IPS-18c (cell line): ENCODE data around the gene P3H2.

Source experiments
- H3K4me3 ChIP-seq: 2 replicates; pipeline ENCODE4 v1.7.0; 2013; ENCODE audit warnings: low read depth, mild to moderate bottlenecking, low read length, moderate library complexity; ENCODE audit not compliant: insufficient read depth
- H3K9me3 ChIP-seq: one replicate; pipeline ENCODE4 v1.6.1; 2013; ENCODE audit warnings: mild to moderate bottlenecking, low read length, moderate library complexity; ENCODE audit not compliant: control insufficient read depth, insufficient read depth

Gene P3H2

DNA sequence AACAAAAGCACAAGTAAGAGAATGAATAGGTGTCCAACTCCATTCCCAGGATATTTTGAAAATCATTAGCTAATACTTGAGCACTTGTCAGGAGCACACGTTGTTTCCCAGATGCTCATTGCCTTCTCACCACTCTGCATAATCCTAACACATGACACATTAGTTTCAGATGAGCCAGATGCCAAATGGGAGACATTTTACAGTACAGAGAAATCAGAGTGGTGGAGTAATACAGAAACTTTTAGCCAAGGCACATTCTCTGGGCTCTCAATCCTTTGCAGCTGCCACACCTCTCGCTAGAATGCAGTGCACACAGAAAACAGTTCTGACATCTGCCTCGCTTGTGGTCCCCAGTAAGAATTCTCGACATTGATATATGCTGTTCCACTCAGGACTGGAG is 76.6 kb downstream of the P3H2 start:
- Histone ChIP-seq H3K9me3 (no peaks in the 10 kb centered on the region), H3K4me3 (no peak overlapping the region)

DNA sequence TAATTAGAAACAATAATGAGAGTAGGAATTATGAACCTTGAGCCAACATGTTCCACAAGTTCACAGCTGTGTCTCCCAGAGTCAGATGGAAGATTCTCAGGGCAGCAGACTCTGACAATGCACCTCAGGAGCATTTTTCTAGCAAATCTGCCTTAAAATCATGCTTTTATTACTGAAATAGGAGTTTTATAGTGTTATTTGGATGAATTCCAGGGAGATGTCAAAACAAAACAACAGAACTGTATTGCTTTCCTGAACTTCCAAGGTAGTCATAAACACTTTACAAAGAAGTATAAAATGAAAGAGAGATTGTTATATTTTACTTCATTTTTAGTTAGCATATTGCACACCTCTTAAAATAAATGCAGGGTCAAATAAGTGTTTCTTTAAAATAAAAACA is 77.0 kb downstream of the P3H2 start:
- no peaks in the 10 kb centered on the region for H3K9me3 ChIP-seq
- no peak overlapping the region for H3K4me3 ChIP-seq

DNA sequence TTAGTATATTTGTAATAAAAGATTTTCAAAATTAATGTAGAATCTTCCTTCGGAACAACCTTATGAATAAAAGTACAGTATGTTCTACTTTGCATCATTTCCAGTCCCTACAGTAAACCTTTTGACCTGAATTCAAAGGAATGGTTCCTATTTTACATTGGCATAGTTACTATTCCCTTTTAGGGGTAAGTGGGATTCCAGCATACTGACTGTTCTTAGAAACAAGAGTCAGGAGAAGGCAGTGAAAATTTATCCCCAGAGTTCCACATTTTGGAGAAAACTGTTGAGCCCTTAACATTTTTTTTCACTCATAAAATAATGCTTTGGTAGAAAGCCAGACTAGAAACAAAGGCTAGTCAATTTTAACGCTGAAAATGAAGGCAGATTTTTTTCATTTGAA is 78.1 kb downstream of the P3H2 start:
- no peaks in the 10 kb centered on the region for H3K9me3 ChIP-seq
- H3K4me3 ChIP-seq = no peak overlapping the region

DNA sequence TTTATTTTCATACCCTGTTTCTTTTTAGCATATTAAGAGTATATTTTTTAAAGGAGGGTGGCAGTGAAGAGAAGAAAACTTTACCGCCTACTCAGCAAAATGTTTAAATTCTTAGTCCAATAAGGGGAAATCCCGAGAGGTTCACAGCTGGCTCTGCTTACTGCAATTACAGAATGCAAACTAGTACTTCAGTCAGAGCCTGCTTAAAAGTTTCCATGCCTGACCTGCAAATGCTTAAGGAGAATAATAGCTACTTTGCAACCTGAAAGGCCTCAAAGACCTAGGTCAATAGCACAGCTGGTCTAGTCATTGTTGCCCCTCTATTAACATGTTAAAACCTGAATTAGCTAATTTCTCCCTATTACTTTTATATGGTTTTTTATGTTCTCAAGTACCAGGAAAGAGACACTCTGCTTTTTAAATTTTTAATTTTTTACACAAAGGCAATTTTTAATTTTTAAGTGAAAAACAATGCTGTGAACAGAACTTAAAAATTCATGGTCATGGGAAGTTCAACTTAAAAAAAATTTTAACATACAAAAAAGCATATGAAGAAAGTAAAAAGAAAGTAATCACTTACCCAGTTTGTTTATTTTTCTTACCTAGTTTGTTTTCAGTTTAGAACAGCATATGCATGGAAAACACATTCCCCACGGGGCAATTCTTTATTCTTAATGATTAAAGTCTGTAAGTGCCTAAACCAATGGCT is 79.2 kb downstream of the P3H2 start:
- H3K4me3 ChIP-seq = no peak overlapping the region

DNA sequence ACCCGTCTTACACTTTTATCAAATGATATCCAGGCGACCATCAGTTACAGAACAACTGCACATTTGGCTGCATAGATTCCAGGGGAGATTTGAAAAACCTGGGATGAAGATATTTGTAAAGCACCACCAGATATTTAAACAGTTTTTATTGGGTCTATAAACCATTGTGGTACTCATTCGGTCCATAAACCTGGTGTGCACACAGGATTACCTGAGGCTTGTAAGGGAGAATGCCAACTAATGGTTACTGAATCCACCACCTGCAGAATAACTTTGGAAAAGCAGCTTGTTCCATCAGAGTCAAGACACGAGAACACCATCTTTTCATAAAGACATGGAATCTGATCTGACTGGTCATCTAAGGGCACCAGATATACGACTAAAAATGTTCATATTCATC is 80.6 kb downstream of the P3H2 start:
- Histone ChIP-seq H3K9me3 (no peaks in the 10 kb centered on the region), H3K4me3 (no peak overlapping the region)

More for the DNA sequence above, 79.2 kb downstream of the P3H2 start:
- no peaks in the 10 kb centered on the region for H3K9me3 ChIP-seq

DNA sequence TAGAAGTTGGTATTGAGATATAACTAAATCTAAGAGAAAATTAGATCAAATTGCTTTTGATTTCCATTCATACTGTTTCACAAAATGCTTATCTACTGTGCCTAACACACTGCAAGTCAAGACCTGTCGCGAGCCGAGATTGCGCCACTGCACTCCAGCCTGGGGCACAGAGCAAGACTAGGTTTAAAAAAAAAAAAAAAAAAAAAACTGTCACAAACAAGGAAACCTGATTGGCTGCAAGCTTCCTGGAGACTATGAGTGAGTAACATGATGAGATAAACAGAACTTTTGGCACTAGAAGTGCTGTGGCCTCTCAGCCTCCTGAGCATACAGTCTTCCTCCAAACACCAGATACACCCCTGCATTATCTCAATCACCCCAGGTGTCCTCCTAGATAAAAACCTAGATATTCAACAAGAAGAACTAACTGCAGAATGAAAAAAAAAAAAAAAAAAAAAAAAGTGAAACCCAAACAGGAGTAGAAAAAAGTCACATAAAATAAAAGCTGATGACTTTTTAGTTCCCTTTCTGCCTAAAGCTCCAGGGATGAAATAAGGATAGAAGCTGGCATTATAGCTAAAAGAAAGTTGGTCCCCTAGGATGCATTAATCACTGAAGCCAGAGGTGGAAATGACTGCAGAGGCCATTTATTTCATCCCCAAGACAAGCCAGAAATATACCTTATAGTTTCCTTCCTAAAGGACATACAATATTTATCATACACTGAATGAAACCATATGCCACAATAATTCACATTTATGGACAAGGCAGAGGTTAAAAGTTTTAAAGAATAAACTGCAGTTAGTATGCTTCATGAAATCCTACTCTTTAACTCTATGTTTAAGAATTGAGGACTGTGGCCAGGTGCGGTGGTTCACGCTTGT is 82.4 kb downstream of the P3H2 start:
- Histone ChIP-seq H3K4me3 (no peak overlapping the region), H3K9me3 (no peaks in the 10 kb centered on the region)

DNA sequence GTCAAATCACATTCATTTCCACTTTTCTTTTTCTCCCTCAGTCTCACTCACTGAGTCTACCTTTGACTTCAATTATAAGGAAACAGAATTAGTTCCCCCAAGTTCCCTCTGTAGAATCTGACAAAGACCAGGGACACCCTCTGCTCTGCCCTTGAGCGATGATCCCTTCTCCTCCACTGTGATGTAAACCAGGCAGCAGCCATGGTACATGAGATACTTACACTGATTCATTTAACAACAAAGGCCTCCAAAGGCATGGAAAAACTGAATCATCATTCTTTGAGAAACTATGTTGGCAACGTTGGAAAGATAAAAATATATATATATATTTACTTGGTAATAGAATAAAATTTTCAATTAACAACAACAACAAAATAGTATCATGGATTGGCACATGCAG is 84.1 kb downstream of the P3H2 start:
- Histone ChIP-seq H3K9me3 (no peaks in the 10 kb centered on the region), H3K4me3 (no peak overlapping the region)

DNA sequence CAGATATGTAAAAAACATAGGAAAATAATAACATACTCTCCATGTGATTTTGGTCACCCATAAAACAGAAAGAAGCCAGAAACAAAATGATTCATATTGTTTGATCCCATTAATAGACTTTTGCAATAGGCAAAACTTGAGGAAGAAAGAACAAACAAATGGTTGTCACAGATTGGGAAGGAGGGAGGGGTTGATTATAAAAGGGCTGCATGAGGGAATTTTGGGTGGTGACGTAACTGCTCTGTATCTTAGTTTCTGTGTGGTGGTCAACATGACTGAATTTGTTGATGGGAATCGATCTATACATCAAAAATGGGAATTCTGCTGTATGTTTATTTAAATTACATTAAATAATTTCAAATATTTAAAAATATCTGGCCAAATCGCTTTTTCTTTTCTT is 86.3 kb downstream of the P3H2 start:
- no peaks in the 10 kb centered on the region for H3K9me3 ChIP-seq
- no peak overlapping the region for H3K4me3 ChIP-seq

DNA sequence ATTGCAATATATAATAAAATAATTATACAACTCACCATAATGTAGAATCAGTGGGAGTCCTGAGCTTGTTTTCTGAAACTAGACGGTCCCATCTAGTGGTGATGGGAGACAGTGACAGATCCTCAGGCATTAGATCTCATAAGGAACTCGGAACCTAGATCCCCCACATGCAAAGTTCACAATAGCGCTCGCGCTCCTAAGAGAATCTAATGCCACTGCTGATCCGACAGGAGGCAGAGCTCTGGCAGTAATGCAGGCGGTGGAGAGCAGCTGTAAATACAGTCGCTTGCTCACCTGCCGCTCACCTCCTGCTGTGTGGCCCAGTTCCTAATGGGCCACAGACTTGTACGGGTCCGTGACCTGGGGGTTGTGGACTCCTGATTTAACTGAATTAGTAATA is 87.8 kb downstream of the P3H2 start:
- no peaks in the 10 kb centered on the region for H3K9me3 ChIP-seq
- H3K4me3 ChIP-seq = no peak overlapping the region

DNA sequence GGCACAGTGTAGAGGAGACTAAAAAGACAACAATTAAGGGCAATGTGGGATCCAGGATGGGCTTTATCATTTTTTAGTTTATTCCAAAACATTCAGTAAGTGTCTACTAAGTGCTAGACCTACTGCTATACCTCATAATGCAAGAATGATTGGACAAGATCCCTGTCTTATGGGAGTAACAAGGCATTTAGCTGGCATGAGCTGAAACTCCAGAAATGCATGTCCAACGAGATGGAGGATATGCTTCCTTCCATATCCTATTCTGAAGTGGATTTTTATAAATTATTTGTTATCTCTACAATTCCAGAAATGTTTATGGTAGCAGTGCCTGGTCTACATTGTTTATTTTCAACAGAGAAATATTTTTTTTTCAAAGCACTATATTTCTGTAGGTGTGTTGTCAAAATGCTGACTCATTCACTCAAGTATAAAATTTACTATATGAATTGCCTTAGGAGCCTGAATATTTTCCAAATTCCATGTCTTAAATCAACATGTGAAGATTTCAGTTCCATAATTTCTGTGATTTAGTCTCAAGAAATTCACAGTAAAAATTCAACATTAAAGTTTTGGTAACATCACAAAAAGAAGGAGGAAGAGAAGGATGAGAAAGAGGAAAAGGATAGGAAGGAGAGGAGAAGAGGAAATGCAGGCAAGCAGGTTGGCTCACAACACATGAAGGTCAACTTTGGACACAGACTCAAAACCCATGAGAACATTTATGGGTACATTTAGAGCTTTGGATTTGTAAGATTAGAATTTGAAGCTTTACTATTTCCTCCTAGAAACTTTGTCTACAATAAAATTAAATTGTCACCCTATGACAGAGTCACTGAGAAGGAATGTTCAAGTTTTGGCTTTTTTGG is 88.6 kb downstream of the P3H2 start:
- H3K4me3 ChIP-seq = no peak overlapping the region
- no peaks in the 10 kb centered on the region for H3K9me3 ChIP-seq

DNA sequence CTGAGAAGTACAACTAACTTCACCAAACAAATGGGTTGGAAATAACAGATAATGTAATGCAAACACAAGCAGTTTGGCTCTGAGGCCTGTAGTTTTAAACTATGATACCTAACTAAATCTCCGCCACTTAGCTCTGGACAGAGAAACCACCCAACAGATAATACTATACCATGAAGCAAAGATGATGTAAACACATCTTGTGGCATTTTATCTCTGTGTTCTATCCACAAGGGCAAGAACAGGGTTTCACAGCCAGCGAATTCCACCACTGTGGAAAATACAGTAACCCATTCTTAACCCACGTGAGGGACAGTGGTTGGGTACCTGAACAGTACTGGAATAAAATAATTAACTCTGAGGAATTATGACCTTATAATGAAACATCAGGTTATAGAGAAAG is 93.6 kb downstream of the P3H2 start:
- no peaks in the 10 kb centered on the region for H3K9me3 ChIP-seq
- H3K4me3 ChIP-seq = no peak overlapping the region

DNA sequence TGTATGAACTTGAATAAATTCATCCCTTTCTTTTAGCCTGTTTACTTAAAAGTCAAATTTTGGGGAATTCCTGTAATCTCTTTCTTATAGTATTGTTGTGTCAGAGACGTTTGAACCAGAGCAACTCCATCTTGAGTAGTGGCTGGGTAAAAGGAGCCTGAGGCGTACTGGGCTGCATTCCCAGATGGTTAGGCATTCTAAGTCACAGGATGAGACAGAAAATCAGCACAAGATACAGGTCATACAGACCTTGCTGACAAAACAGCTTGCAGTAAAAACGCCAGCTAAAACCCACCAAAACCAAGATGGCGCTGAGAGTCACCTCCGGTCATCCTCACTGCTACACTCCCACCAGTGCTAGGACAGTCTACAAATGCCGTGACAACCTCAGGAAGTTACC is 94.5 kb downstream of the P3H2 start:
- no peak overlapping the region for H3K4me3 ChIP-seq

DNA sequence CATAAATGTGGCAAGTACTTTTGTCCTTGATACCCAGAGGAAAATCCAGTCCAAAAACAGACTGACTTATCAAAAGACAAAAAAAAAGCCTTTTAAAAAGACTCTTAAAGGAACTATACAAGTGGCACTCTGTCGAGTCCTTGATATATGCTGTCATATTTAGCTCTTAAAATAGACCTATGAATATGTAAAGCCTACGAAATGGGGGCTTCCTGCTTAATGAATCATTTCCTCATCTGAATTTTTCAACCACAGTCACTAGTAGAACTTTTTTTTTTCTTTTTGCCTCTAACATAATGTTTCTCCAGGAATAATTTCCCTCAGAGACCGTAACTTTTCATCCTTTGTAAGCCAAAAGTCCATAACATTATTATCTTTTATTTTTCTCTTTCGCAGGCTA is 95.8 kb downstream of the P3H2 start:
- Histone ChIP-seq H3K4me3 (no peak overlapping the region), H3K9me3 (no peaks in the 10 kb centered on the region)

More for the DNA sequence above, 94.5 kb downstream of the P3H2 start:
- no peaks in the 10 kb centered on the region for H3K9me3 ChIP-seq

DNA sequence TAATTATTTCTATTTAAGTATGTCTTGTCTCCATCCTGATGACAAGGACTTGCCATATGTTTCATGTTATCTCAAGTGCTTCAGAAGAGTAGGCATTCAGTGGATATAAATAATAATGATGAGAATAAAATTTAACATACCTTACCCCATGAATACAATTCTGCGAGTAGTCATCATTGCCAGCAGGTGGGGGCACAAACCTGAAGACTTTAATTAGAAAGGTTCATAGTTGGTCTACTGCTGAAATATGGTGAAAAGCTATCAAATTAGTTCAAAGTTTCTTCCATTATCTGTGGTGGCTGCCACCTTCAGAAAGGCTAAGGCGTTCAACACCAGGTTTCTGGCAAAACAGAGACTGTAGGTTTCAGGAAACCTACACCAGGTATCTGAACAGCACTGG is 100.9 kb downstream of the P3H2 start:
- no peaks in the 10 kb centered on the region for H3K9me3 ChIP-seq
- no peak overlapping the region for H3K4me3 ChIP-seq

DNA sequence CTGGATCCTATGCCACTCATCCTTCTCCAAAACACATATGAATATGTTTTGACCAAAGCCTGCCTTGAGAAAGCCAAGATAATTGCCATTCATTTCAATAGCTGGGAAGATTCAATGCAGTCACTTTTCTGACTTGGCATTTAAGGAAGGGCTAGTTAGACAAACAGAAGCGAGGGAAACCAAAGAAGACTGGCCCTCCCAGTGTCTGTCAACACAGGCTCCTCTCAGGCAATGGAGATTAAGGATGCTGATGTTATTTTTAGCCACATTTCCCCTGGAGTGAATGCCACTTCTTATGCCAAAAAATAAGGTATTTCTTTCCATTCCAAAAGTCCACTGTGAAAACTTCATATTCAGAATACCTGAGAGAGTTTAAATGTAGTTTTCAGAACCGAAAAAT is 101.7 kb downstream of the P3H2 start:
- no peak overlapping the region for H3K4me3 ChIP-seq
- no peaks in the 10 kb centered on the region for H3K9me3 ChIP-seq

DNA sequence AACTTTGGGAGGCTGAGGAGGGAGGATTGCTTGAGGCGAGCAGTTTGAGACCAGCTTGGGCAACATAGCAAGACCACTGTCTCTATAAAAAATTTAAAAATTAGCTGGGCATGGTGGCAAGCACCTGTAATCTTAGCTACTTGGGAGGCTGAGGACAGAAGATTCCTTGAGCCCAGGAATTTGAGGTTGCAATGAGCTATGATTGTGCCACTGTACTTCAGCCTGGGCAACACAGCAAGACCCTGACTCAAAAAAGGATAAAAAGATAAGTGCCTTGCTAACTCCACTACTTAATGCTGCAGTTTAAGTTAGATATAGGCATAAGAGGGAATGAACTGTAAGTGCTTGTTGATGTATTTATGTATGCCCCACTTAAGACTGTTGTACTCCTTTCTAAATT is 102.2 kb downstream of the P3H2 start:
- Histone ChIP-seq H3K4me3 (no peak overlapping the region), H3K9me3 (no peaks in the 10 kb centered on the region)

DNA sequence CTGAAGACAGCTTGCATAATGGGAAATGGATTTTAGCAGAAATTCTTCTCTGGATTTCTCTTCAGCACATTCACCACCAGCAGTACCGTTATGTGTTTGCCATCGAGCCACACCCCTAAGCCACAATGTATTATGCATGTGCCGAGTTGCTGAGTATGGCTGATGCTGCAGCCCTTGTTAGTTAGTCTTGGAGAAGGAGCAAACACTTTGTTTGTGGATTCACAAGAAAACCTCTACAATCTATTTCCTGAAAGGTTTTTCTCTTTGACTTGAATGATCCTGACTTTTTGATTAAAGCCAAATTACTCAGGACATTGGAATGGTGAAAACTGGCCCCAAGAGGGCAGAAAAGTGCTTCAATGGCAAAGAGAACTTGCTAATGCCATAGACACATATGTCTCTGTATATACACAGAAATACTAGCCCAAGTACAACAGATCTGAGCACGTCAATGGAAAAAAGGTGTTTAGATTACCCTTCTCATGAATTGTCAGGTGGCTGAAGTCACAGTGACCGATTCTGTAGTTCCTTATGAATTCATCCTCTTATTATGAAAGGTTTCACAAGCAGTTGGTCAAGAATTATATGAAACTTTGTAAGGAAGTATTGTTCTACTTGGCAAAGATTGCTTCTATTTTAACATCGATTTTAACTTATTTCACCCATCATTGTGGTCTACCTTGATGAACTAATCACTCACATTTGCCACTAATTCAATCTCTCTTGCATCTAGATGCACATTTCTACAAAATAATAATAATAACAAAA is 103.0 kb downstream of the P3H2 start:
- H3K4me3 ChIP-seq = no peak overlapping the region

More for the DNA sequence above, 103.0 kb downstream of the P3H2 start:
- no peaks in the 10 kb centered on the region for H3K9me3 ChIP-seq
